Measurements from ENCODE around the gene CACNA1B.

The CACNA1B gene

GRCh38 chr9:137967280-137967953 is 89.8 kb downstream of the CACNA1B start:
- DNase-seq (ENCODE audit: low spot score), result no peak

- peak; percentile 49 for DNase-seq (ENCODE audit: low spot score)
Observed at GRCh38 chr9:137968235-137968634, 90.7 kb downstream of the CACNA1B start.

GRCh38 chr9:137969008-137969407 is 91.4 kb downstream of the CACNA1B start:
- no peak for DNase-seq (ENCODE audit: low spot score)

- no peak for DNase-seq (ENCODE audit: low spot score)
Observed at GRCh38 chr9:137969685-137970084, 92.1 kb downstream of the CACNA1B start.

- no peak for DNase-seq (ENCODE audit: low spot score)
Observed at GRCh38 chr9:137970098-137970497, 92.5 kb downstream of the CACNA1B start.

GRCh38 chr9:137970686-137971476 is 93.3 kb downstream of the CACNA1B start:
- DNase-seq (ENCODE audit: low spot score), result no peak

GRCh38 chr9:137971477-137972138 is 94.0 kb downstream of the CACNA1B start:
- no peak for DNase-seq (ENCODE audit: low spot score)

- DNase-seq (ENCODE audit: low spot score), result no peak
Observed at GRCh38 chr9:137972355-137972987, 94.9 kb downstream of the CACNA1B start.

- DNase-seq (ENCODE audit: low spot score), result no peak
Observed at GRCh38 chr9:137972988-137973470, 95.4 kb downstream of the CACNA1B start.

GRCh38 chr9:137973829-137974416 is 96.3 kb downstream of the CACNA1B start:
- DNase-seq (ENCODE audit: low spot score), result no peak

- DNase-seq (ENCODE audit: low spot score), result no peak
Observed at GRCh38 chr9:137974746-137975526, 97.4 kb downstream of the CACNA1B start.

- DNase-seq (ENCODE audit: low spot score), result no peak
Observed at GRCh38 chr9:137975527-137975913, 97.9 kb downstream of the CACNA1B start.

- DNase-seq (ENCODE audit: low spot score), result no peak
Observed at GRCh38 chr9:137975936-137976565, 98.5 kb downstream of the CACNA1B start.

GRCh38 chr9:137977571-137978261 is 100.1 kb downstream of the CACNA1B start:
- DNase-seq (ENCODE audit: low spot score), result no peak

GRCh38 chr9:137978262-137978714 is 100.7 kb downstream of the CACNA1B start:
- no peak for DNase-seq (ENCODE audit: low spot score)

GRCh38 chr9:137982200-137982599 is 104.6 kb downstream of the CACNA1B start:
- DNase-seq (ENCODE audit: low spot score), result peak; percentile 59

- no peak for DNase-seq (ENCODE audit: low spot score)
Observed at GRCh38 chr9:137984005-137984404, 106.4 kb downstream of the CACNA1B start.

GRCh38 chr9:137984520-137985257 is 107.1 kb downstream of the CACNA1B start:
- DNase-seq (ENCODE audit: low spot score), result no peak

GRCh38 chr9:137985637-137986071 is 108.1 kb downstream of the CACNA1B start:
- no peak for DNase-seq (ENCODE audit: low spot score)

Measured in RKO (cell line).